Tibial nerve (tissue), 4 donors: ENCODE measurements around the gene KPNA4. TPM values are rescaled to one million over a fixed set of nuclear protein-coding genes. Genes with fewer than 3 reads are reported as not detected.
A peak's percentile ranks its signal among the peaks of the same experiment; 100 is the strongest.

ENCODE experiments used
- DNase-seq, 2 donors: peaks; one replicate each; pipeline ENCODE4 v3.0.0-alpha.2; 2019; ENCODE audit warnings: low spot score in 2 of 2
- H3K27ac ChIP-seq, 4 donors: fragments of 200-600 bp; sonication (generic) in 3 of 4; one replicate each; pipeline ENCODE4 v1.5.1; 2017 to 2019; ENCODE audit warnings: mild to moderate bottlenecking in 1 of 4
- H3K27me3 ChIP-seq, 2 donors: fragments of 200-600 bp; sonication (generic) in 1 of 2; one replicate each; pipeline versions ENCODE4 v1.5.1 to v1.6.0; 2017 to 2019
- H3K36me3 ChIP-seq, 3 donors: fragments of 200-600 bp; sonication (generic); one replicate each; pipeline ENCODE4 v1.5.1; 2018 to 2019
- H3K4me1 ChIP-seq, 4 donors: fragments of 200-600 bp; sonication (generic) in 3 of 4; one replicate each; pipeline ENCODE4 v1.5.1; 2017 to 2019
- H3K4me3 ChIP-seq, 4 donors: fragments of 200-600 bp; sonication (generic) in 3 of 4; one replicate each; pipeline ENCODE4 v1.5.1; 2017 to 2019; ENCODE audit warnings: mild to moderate bottlenecking in 1 of 4, moderate library complexity in 1 of 4
- H3K9me3 ChIP-seq, 4 donors: fragments of 200-600 bp; sonication (generic) in 3 of 4; one replicate each; pipeline ENCODE4 v1.5.1; 2017 to 2019
- EP300 ChIP-seq, 2 donors: sonication (generic); formaldehyde crosslinking; IDR thresholded peaks; one replicate each; pipeline ENCODE4 v1.6.1; 2017; ENCODE audit warnings: antibody characterized with exemption in 2 of 2, mild to moderate bottlenecking in 1 of 2
- POLR2A ChIP-seq, 2 donors: fragments of 450-650 bp; IDR thresholded peaks; one replicate each; pipeline ENCODE4 v1.6.1; 2017; ENCODE audit warnings: antibody characterized with exemption in 2 of 2, mild to moderate bottlenecking in 2 of 2, moderate library complexity in 2 of 2
- WGBS, 2 donors: methylation state at CpG; one replicate each; pipeline ENCODE4 v1.1.5; 2018; 5-methylcytosine and 5-hydroxymethylcytosine counted together
- total RNA-seq, 4 donors: library from RNA; depleted of rRNA; stranded (reverse); fragments of >200 nt; gene quantifications; one replicate each; pipeline ENCODE4 v1.1.0, GENCODE V29; 2016
- TF ChIP-seq, protein P1 (sequence below), 5 experiments: fragments of 200-600 bp in 3 of 5; fragments of 450-650 bp in 2 of 5; sonication (generic) in 3 of 5; IDR thresholded peaks; one replicate each; pipeline ENCODE4 v1.5.1; 2016 to 2019; ENCODE audit warnings: antibody characterized with exemption in 5 of 5, mild to moderate bottlenecking in 3 of 5, moderate library complexity in 2 of 5

The KPNA4 gene
- total RNA-seq, 4 donors from 2014 or later: 27.0 to 32.4 (median 30.2) TPM

DNA sequence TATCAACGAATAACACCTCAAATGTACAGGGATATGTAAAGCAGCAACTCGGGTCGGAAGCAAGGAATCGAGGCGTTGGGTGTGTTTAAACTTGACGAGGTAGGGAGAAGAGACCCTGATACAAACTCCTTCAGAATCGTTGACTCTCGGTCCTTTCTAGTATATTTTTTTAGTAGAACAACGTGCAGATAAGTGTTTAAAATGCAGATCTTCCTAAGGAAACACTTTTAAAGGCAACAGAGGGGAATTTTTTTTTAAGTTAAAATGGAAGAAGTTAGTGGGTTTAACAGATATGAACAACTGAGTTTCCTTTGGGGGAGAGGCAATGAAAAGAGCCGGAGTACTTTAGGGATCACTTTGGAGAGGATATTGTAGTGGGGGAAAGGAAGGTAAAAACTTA, 1.1 kb upstream of the KPNA4 start:
- H3K27ac ChIP-seq: peak overlapping the region; percentile 92 to 98 (median 97)
- H3K9me3 ChIP-seq: peaks cover 0 to 8% (median 0%) of the 10 kb centered on the region in 4 donors

DNA sequence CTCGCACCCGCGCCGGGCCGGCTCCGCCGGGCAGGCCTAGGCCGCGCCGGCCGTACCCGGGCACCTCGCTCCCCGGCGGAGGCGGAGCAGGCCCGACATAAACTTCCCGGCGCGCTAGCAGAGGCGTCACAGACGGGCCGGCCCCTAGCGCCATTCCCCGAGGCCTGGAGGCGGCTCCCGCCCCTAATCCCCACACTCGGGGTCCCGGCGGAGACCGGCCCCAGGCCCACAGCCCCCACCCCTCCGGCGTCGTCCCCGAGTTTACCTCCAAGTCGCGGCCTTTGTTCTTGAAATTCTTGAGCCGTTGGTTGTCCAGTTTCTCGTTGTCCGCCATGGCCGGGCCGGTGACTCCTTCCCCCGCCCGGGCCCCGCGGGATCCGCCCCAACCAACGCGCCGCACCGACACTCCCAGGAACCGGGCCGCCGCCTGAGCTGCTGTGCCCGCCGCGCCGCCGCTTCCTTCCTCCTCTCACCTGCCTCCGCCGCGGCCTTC, 376 bp downstream of the KPNA4 start:
- TF ChIP-seq POLR2A (IDR thresholded peaks at IDR 0.05) (no peak), EP300 (IDR thresholded peaks at IDR 0.05) (no peak)
- TF ChIP-seq, protein P1, sequence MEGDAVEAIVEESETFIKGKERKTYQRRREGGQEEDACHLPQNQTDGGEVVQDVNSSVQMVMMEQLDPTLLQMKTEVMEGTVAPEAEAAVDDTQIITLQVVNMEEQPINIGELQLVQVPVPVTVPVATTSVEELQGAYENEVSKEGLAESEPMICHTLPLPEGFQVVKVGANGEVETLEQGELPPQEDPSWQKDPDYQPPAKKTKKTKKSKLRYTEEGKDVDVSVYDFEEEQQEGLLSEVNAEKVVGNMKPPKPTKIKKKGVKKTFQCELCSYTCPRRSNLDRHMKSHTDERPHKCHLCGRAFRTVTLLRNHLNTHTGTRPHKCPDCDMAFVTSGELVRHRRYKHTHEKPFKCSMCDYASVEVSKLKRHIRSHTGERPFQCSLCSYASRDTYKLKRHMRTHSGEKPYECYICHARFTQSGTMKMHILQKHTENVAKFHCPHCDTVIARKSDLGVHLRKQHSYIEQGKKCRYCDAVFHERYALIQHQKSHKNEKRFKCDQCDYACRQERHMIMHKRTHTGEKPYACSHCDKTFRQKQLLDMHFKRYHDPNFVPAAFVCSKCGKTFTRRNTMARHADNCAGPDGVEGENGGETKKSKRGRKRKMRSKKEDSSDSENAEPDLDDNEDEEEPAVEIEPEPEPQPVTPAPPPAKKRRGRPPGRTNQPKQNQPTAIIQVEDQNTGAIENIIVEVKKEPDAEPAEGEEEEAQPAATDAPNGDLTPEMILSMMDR (IDR thresholded peaks at IDR 0.05): no peak
- Histone ChIP-seq H3K9me3 (peaks cover 0 to 8% (median 0%) of the 10 kb centered on the region in 4 donors), H3K27ac (peak overlapping the region; percentile 92 to 98 (median 97)), H3K4me3 (peak overlapping the region; percentile 74 to 97 (median 88)), H3K4me1 (peaks cover 0 to 56% (median 12%) of the 10 kb centered on the region in 4 donors), H3K36me3 (peaks cover 0 to 16% (median 0%) of the 10 kb centered on the region in 3 donors), H3K27me3 (no peaks in the 10 kb centered on the region)
- 0% methylated on average over 12 to 52 of the region's 62 CpGs for WGBS, 2 donors
- DNase-seq: no peak

More for the DNA sequence above, 1.1 kb upstream of the KPNA4 start:
- Histone ChIP-seq H3K36me3 (peaks cover 0 to 16% (median 0%) of the 10 kb centered on the region in 3 donors), H3K27me3 (no peaks in the 10 kb centered on the region), H3K4me1 (peaks cover 0 to 41% (median 10%) of the 10 kb centered on the region in 4 donors), H3K4me3 (peak overlapping the region; percentile 74 to 97 (median 88))
- no peak for DNase-seq
- WGBS, 2 donors: 22 to 23% methylated on average over 10 of the region's 10 CpGs
- no peak for TF ChIP-seq POLR2A (IDR thresholded peaks at IDR 0.05)

DNA sequence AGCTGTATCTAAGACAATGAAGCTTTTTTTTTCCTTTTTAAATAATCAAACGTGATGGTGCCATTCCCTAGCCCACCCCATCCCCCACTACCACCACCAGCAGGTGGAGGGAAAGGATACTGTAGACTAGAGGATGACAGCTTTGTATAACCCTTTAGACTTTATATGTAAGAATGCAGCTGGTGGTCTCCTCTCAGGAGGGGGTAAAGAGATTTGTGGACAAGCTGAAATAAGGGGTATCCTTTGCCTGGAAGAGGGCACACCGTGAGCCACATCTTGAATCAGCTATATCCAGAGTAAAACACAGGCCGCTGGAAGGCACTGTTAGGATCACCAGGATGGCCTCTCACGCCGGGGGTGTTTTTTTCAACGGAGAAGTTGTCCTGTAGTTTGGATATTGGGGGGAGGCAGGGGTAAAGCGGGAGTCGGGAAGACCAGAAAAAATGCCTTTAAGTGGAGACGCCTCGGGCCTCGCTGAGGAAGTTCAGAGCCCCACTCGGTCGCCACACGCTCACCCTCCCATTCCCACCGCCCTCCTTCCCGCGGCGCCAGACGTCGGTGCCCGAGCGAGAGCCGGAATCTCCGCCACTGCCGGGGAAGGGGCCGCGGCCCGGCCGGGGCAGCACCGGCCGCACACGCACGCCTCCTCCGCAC, 986 bp downstream of the KPNA4 start:
- Histone ChIP-seq H3K27ac (peak overlapping the region; percentile 92 to 98 (median 97)), H3K9me3 (peaks cover 0 to 8% (median 0%) of the 10 kb centered on the region in 4 donors), H3K4me1 (peaks cover 0 to 62% (median 13%) of the 10 kb centered on the region in 4 donors), H3K36me3 (peaks cover 0 to 16% (median 0%) of the 10 kb centered on the region in 3 donors), H3K27me3 (no peaks in the 10 kb centered on the region), H3K4me3 (peak overlapping the region; percentile 50 to 88 (median 80))
- TF ChIP-seq, protein P1 (IDR thresholded peaks at IDR 0.05): no peak
- no peak for TF ChIP-seq EP300 (IDR thresholded peaks at IDR 0.05)
- no peak for TF ChIP-seq POLR2A (IDR thresholded peaks at IDR 0.05)
- DNase-seq: no peak
- 1% methylated on average over 29 to 33 of the region's 34 CpGs for whole genome bisulfite sequencing, 2 donors

DNA sequence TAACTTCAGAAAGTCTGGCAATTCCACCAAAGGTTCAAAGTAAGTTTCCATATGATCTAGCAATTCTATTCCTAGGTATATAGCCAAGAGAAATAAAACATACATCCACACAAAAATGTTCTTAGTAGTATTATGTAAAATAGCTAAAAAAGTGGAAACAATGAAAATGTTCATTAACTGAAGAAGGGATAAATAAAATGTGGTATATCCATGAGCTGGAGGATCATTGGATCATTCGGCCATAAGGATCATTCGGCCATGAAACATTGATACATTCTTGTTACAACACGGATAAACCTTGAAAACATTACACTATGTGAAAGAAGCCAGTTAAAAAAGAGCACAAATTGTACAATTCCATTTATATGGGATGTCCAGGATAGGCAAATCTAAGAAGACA, 2.4 kb downstream of the KPNA4 start:
- H3K27ac ChIP-seq: no peak overlapping the region
- peaks cover 0 to 77% (median 15%) of the 10 kb centered on the region in 4 donors for H3K4me1 ChIP-seq
- TF ChIP-seq EP300 (IDR thresholded peaks at IDR 0.05) (no peak), POLR2A (IDR thresholded peaks at IDR 0.05) (no peak)
- TF ChIP-seq, protein P1 (IDR thresholded peaks at IDR 0.05): no peak
- no peaks in the 10 kb centered on the region for H3K9me3 ChIP-seq
- DNase-seq: no peak
- no peaks in the 10 kb centered on the region for H3K27me3 ChIP-seq
- 90 to 93% methylated on average over 3 of the region's 3 CpGs for WGBS, 2 donors
- H3K4me3 ChIP-seq: no peak overlapping the region
- peaks cover 0 to 4% (median 0%) of the 10 kb centered on the region in 3 donors for H3K36me3 ChIP-seq

DNA sequence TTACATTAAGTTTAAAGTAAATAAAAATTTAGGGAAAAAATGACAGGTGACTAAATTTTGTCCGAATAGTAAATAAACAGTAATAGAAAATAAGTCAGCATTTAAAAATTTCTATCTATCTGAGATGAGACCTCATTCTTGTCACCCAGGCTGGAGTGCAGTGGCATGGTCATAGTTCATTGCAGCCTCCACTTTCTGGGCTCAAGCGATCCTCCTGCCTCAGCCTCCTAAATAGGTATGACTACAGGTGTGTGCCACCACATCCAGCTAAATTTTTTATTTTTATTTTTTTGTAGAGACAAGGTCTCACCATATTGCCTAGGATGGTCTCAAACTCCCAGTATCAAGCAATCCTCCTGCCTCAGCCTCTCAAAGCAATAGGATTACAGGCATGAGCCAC, 7.8 kb downstream of the KPNA4 start:
- H3K27ac ChIP-seq: no peak overlapping the region
- no peaks in the 10 kb centered on the region for H3K9me3 ChIP-seq
- TF ChIP-seq EP300 (IDR thresholded peaks at IDR 0.05): no peak
- no peak for TF ChIP-seq POLR2A (IDR thresholded peaks at IDR 0.05)
- TF ChIP-seq, protein P1 (IDR thresholded peaks at IDR 0.05): no peak
- H3K27me3 ChIP-seq: no peaks in the 10 kb centered on the region
- peaks cover 0 to 77% (median 5%) of the 10 kb centered on the region in 4 donors for H3K4me1 ChIP-seq
- WGBS, 2 donors: 96 to 97% methylated on average over 2 of the region's 2 CpGs
- no peaks in the 10 kb centered on the region for H3K36me3 ChIP-seq
- no peak for DNase-seq
- no peak overlapping the region for H3K4me3 ChIP-seq
